Measurements from ENCODE around the gene DOCK10.
"Not testable (repeated sequence)": the region's sequence is repeated elsewhere in the genome, so short reads cannot be mapped to it uniquely, and the experiment has no call there.

The DOCK10 gene

GRCh38 chr2:224973112-224974016 is 68.9 kb downstream of the DOCK10 start:
- no peak for DNase-seq

- DNase-seq = no peak
Observed at GRCh38 chr2:224971214-224971613, 71.1 kb downstream of the DOCK10 start.

- no peak for DNase-seq
Observed at GRCh38 chr2:224970311-224970710, 72.0 kb downstream of the DOCK10 start.

GRCh38 chr2:224969633-224970260 is 72.5 kb downstream of the DOCK10 start:
- no peak for DNase-seq

- DNase-seq = no peak
Observed at GRCh38 chr2:224969095-224969494, 73.2 kb downstream of the DOCK10 start.

- no peak for DNase-seq
Observed at GRCh38 chr2:224968051-224968450, 74.2 kb downstream of the DOCK10 start.

- no peak for DNase-seq
Observed at GRCh38 chr2:224966613-224967012, 75.7 kb downstream of the DOCK10 start.

- DNase-seq = no peak
Observed at GRCh38 chr2:224959556-224959955, 82.7 kb downstream of the DOCK10 start.

- DNase-seq = peak; percentile 38
Observed at GRCh38 chr2:224958873-224959272, 83.4 kb downstream of the DOCK10 start.

- DNase-seq = peak; percentile 27
Observed at GRCh38 chr2:224958462-224958857, 83.8 kb downstream of the DOCK10 start.

- no peak for DNase-seq
Observed at GRCh38 chr2:224957540-224958461, 84.5 kb downstream of the DOCK10 start.

- DNase-seq = peak; percentile 46
Observed at GRCh38 chr2:224956706-224957105, 85.6 kb downstream of the DOCK10 start.

GRCh38 chr2:224954980-224955379 is 87.3 kb downstream of the DOCK10 start:
- no peak for DNase-seq

- DNase-seq = no peak
Observed at GRCh38 chr2:224952936-224953657, 89.2 kb downstream of the DOCK10 start.

GRCh38 chr2:224951723-224952481 is 90.4 kb downstream of the DOCK10 start:
- no peak for DNase-seq

- no peak for DNase-seq
Observed at GRCh38 chr2:224948859-224949258, 93.4 kb downstream of the DOCK10 start.

GRCh38 chr2:224948005-224948404 is 94.3 kb downstream of the DOCK10 start:
- DNase-seq = no peak

GRCh38 chr2:224947566-224947965 is 94.7 kb downstream of the DOCK10 start:
- DNase-seq = no peak

- DNase-seq = no peak
Observed at GRCh38 chr2:224946895-224947294, 95.4 kb downstream of the DOCK10 start.

- DNase-seq = no peak
Observed at GRCh38 chr2:224944707-224945547, 97.3 kb downstream of the DOCK10 start.

- DNase-seq = not testable (repeated sequence)
Observed at GRCh38 chr2:224943601-224944041, 98.6 kb downstream of the DOCK10 start.
